22Rv1 (cell line): Measurements from ENCODE around the gene IPO13.

Experiments
- CTCF ChIP-seq: fragments of 450-650 bp; IDR thresholded peaks from 2 replicates; pipeline ENCODE4 v1.5.1; 2017; ENCODE audit warnings: mild to moderate bottlenecking
- ZFX ChIP-seq: fragments of 450-650 bp; IDR thresholded peaks from 2 replicates; pipeline ENCODE4 v1.6.1; 2017; ENCODE audit warnings: antibody characterized with exemption, borderline replicate concordance

DNA sequence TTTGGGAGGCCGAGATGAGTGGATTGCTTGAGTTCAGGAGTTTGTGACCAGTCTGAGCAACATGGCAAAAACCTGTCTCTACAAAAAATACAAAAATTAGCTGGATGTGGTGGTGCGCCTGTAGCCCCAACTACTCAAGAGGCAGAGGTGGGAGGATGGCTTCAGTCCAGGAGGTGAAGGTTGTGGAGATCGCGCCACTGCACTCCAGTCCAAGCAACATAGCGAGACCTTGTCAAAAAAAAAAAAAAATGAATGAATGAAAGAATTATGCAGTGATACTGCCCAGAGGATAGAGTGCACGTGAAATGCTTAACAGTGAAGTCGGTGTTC, 22.6 kb downstream of the IPO13 start:
- TF ChIP-seq CTCF (no peak), ZFX (no peak)
